C4-2B (cell line): ENCODE measurements around the gene ASCL3.

ENCODE experiments used
- CTCF ChIP-seq: fragments of 450-650 bp; conservative IDR thresholded peaks from 2 replicates; pipeline ENCODE4 v1.5.1; 2017; ENCODE audit warnings: mild to moderate bottlenecking
- ZFX ChIP-seq: fragments of 450-650 bp; IDR thresholded peaks from 2 replicates; pipeline ENCODE4 v1.6.1; 2017

GRCh38 chr11:8926236-8926635 lies 16.6 kb downstream of the ASCL3 start:
- TF ChIP-seq CTCF (no peak), ZFX (no peak)
